Measurements from ENCODE around the gene MAML3. TPM values are rescaled to one million over a fixed set of nuclear protein-coding genes. Genes with fewer than 3 reads are reported as not detected.

The MAML3 gene
- total and polyA plus RNA-seq, 2 experiments from 2014 or later, result 1.7 to 6.5 TPM

- TF ChIP-seq NANOG (IDR thresholded peaks at IDR 0.05; ENCODE audit: borderline replicate concordance) (no peak), EZH2 (IDR thresholded peaks at IDR 0.05; ENCODE audit: low read depth, unreplicated experiment) (no peak)
Measured at GRCh38 chr4:139797287-139797686, 356.7 kb downstream of the MAML3 start (continued).

GRCh38 chr4:139795527-139796314 lies 358.3 kb downstream of the MAML3 start:
- Histone ChIP-seq H3K9me2 (ENCODE audit: insufficient read depth) (no peaks in the 10 kb centered on the region), H3K4me3 (no peak overlapping the region), H3K4me1 (ENCODE audit: insufficient read depth) (no peaks in the 10 kb centered on the region), H3K27me3 (ENCODE audit: insufficient read depth) (no peaks in the 10 kb centered on the region), H2AFZ (no peak overlapping the region), H3K27ac (ENCODE audit: low read depth) (no peak overlapping the region), H4K20me1 (replicated peaks; ENCODE audit: insufficient read depth) (no peaks in the 10 kb centered on the region), H3K4me2 (no peak overlapping the region), H3K79me2 (replicated peaks; ENCODE audit: insufficient read depth) (no peaks in the 10 kb centered on the region), H3F3A (replicated peaks; ENCODE audit: low read depth) (no peaks in the 10 kb centered on the region), H3K36me3 (ENCODE audit: insufficient read depth) (no peaks in the 10 kb centered on the region)
- Mint-ChIP-seq H3K9me3 (no peaks in the 10 kb centered on the region; the same call in 2 of the 3 replicates), H3K4me3 (no peak overlapping the region), H3K27me3 (ENCODE audit: insufficient read depth, low read depth, poor library complexity) (no peaks in the 10 kb centered on the region), H3K36me3 (ENCODE audit: low read depth) (no peaks in the 10 kb centered on the region), H3K27ac (no peak overlapping the region), H3K4me1 (no peaks in the 10 kb centered on the region; the same call in 1 of the 3 replicates)
- ATAC-seq, result no peak
- no peak for TF ChIP-seq POLR2AphosphoS5 (IDR thresholded peaks at IDR 0.05; ENCODE audit: low read depth)
- DNase-seq (ENCODE audit: low spot score), result no peak

GRCh38 chr4:139794158-139794954 lies 359.6 kb downstream of the MAML3 start:
- H2AFZ ChIP-seq, result no peak overlapping the region
- DNase-seq (ENCODE audit: low spot score) (no peak), ATAC-seq (no peak)
- no peaks in the 10 kb centered on the region for H3K9me2 ChIP-seq (ENCODE audit: insufficient read depth)
- no peaks in the 10 kb centered on the region for H3F3A ChIP-seq (replicated peaks; ENCODE audit: low read depth)
- no peak overlapping the region for H3K4me3 ChIP-seq
- no peak overlapping the region for H3K4me2 ChIP-seq
- Mint-ChIP-seq H3K27ac (no peak overlapping the region), H3K36me3 (ENCODE audit: low read depth) (no peaks in the 10 kb centered on the region), H3K9me3 (no peaks in the 10 kb centered on the region; the same call in 2 of the 3 replicates), H3K4me3 (no peak overlapping the region), H3K4me1 (no peaks in the 10 kb centered on the region; the same call in 1 of the 3 replicates), H3K27me3 (ENCODE audit: insufficient read depth, low read depth, poor library complexity) (no peaks in the 10 kb centered on the region)
- no peaks in the 10 kb centered on the region for H4K20me1 ChIP-seq (replicated peaks; ENCODE audit: insufficient read depth)
- no peaks in the 10 kb centered on the region for H3K79me2 ChIP-seq (replicated peaks; ENCODE audit: insufficient read depth)
- no peaks in the 10 kb centered on the region for H3K27me3 ChIP-seq (ENCODE audit: insufficient read depth)
- no peaks in the 10 kb centered on the region for H3K4me1 ChIP-seq (ENCODE audit: insufficient read depth)
- no peak overlapping the region for H3K27ac ChIP-seq (ENCODE audit: low read depth)
- no peak for TF ChIP-seq POLR2AphosphoS5 (IDR thresholded peaks at IDR 0.05; ENCODE audit: low read depth)
- TF ChIP-seq STAT1 (IDR thresholded peaks at IDR 0.05; ENCODE audit: unreplicated experiment), result no peak
- no peak for TF ChIP-seq ZNF462 (CRISPR knock-in tag; IDR thresholded peaks at IDR 0.05)
- no peaks in the 10 kb centered on the region for H3K36me3 ChIP-seq (ENCODE audit: insufficient read depth)
